GM19452 (cell line): ENCODE measurements around the gene PGLYRP4.

ENCODE experiments used
- ATAC-seq: cut with Tn5 transposase; IDR thresholded peaks from one replicate; pipeline ENCODE4 v1.9.1; 2021; ENCODE audit not compliant: unreplicated experiment

Gene PGLYRP4

GRCh38 chr1:153293480-153293775 is 55.2 kb downstream of the PGLYRP4 start:
- no peak for ATAC-seq

- ATAC-seq, result no peak
Measured at GRCh38 chr1:153292740-153293479, 55.7 kb downstream of the PGLYRP4 start.

GRCh38 chr1:153292185-153292584 is 56.5 kb downstream of the PGLYRP4 start:
- ATAC-seq, result no peak

GRCh38 chr1:153291514-153291913 is 57.1 kb downstream of the PGLYRP4 start:
- no peak for ATAC-seq

- no peak for ATAC-seq
Measured at GRCh38 chr1:153288634-153289275, 59.9 kb downstream of the PGLYRP4 start.
